Limb (tissue), 2 donors: ENCODE measurements around the gene CD28.

Source experiments
- DNase-seq, 2 donors: peaks; one replicate each; pipeline ENCODE4 v3.0.0-alpha.2; 2016; ENCODE audit errors: extremely low spot score in 2 of 2

Gene CD28

DNA sequence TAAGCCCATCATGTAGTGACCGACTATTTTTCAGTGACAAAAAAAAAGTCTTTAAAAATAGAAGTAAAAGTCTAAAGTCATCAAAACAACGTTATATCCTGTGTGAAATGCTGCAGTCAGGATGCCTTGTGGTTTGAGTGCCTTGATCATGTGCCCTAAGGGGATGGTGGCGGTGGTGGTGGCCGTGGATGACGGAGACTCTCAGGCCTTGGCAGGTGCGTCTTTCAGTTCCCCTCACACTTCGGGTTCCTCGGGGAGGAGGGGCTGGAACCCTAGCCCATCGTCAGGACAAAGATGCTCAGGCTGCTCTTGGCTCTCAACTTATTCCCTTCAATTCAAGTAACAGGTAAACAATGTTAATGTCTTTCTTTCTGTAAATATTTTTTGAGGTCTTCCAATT is at the start of gene CD28:
TSS of gene CD28 (plus strand) at position 237 of the 400 bp plus-strand sequence. CDS start at position 295, 58 bp downstream.
- no peak for DNase-seq

GRCh38 chr2:203659331-203660049 is 46.9 kb upstream of the CD28 start:
- no peak for DNase-seq

GRCh38 chr2:203660465-203660864 is 46.0 kb upstream of the CD28 start:
- DNase-seq = no peak

DNA sequence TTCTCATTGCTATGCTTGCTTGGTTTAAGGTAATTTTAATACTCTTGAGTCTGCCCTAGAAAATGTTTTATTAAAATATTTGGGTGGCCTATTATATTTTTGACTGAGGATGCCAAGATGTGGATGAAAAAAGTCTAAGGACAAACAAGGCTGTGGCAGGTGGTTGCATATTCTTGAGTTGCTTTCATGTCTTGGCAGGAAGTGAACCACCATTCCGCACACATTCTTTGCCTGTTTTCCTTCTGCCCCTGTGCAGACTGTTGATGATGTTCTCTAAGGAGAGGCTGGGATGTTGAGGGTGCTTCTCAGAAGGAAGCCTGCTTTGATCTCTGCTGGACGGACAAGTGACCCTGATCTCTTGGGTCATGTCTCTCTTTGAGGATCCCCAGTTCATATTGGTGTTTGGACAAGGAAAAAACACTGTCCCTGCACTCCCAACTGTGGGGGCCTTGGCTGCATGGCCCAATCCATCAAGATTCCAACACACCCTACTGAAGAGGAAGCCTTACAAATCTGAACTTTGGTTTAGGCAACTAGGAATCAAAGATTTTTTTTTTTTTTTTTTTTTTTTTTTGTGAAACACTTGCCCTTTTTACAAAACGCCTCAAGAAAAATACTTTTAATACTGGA is 45.0 kb upstream of the CD28 start:
- no peak for DNase-seq

DNA sequence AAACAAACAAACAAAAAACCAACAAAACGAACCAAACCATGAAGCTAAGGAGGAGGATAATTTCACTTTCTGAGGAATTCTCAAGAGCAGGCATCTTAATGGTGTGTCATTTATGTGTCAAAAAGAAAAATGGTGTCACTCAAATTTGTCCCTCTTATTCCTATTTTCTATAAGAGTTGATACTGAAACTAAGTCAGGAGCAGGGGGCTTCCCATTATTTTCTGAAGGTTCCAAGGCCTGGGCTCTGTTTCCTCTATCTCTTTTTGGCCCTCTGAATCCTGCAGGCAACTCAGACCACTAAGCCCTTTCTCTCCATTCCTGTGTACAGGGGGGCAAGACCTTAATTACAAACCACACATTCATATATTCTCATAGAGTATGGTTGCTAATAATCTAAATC is 44.0 kb upstream of the CD28 start:
- no peak for DNase-seq

DNA sequence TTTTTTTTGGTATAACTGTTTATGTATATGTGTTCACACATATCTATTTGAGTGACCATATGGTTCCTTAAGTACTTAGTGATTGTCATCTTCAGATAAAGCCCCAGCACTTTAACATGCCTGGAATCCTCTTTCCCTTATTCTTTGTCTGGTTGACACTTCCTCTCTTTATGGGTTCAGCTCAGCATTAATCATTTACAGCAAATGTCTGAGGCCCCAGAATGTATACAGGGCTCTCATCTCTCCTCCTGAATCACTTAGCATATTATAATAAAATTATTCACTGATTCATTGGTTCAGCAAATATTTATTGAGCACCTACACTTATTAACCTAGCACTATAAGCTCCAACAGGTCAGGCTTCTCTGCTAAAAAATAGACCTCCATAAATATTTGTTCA is 43.5 kb upstream of the CD28 start:
- no peak for DNase-seq

DNA sequence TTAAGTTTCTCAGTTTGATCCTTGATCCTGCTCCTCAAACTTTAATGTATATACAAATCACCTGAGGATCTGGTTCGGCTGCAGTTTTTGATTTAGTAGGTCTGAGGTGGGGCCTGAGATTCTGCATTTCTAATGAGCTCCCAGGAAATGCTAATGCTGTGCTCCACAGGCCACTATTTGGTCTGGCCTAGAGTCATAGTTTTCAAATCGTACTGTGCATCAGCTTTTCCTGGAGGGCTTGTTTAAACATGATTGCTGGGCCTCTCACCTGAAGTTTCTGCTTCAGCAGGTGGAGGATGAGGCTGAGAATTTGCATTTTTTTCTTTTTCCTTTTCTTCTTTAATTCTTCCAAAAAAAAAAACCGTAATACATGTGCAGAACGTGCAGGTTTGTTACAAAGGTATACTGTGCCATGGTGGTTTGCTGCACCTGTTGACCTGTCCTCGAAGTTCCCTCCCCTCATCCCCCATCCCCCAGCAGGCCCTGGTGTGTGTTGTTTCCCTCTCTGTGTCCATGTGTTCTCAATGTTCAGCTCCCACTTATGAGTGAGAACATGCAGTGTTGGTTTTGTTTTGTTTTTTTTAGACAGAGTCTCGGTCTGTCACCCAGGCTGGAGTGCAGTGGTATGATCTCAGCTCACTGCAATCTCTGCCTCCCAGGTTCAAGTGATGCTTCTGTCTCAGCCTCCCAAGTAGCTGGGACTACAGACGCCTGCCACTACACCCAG is 42.2 kb upstream of the CD28 start:
- no peak for DNase-seq

GRCh38 chr2:203667838-203668237 is 38.6 kb upstream of the CD28 start:
- DNase-seq = no peak

GRCh38 chr2:203669820-203670219 is 36.6 kb upstream of the CD28 start:
- no peak for DNase-seq

DNA sequence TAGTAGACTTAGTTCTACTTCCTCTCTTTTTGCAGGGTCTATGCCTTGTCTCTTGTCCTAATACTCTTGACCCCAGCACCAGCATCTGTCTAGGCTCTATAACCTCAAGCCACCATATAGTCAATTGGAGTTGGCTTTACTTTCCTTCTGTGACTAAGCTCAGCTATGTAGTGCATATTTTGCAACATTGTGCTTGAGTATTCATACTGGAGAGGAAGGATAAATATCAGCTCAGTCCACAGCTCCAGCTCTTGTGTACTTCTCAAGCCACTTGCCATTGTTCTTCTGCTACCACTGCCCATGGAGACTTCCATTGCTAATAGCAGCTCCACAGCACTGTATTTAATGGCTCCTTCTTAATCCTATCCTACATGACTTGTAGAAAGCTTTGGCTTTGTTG is 35.5 kb upstream of the CD28 start:
- DNase-seq = no peak

GRCh38 chr2:203671876-203672275 is 34.6 kb upstream of the CD28 start:
- no peak for DNase-seq

- DNase-seq = no peak
Measured at GRCh38 chr2:203672856-203673255, 33.6 kb upstream of the CD28 start.

- no peak for DNase-seq
Measured at GRCh38 chr2:203673933-203674332, 32.5 kb upstream of the CD28 start.

GRCh38 chr2:203675086-203675485 is 31.4 kb upstream of the CD28 start:
- no peak for DNase-seq

DNA sequence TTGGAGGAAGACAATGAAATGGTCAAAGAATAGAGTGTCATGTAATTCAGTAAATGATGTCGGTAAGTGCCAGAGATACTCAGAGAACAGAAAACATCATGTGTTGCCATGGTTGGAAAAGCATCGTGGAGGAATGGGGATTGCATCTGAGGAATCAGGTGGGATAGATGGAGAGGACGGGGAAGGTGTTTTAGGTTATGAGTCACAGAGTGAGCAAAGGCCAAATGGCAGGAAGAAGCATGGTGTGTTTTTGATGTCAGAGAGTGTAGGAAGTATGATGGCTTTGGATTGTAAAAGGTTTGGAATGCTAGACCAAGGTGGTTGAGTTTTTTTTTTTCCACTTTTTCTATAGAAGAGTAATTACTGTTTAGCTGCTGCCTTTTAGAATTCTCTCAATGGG is 27.5 kb upstream of the CD28 start:
- DNase-seq = no peak

DNA sequence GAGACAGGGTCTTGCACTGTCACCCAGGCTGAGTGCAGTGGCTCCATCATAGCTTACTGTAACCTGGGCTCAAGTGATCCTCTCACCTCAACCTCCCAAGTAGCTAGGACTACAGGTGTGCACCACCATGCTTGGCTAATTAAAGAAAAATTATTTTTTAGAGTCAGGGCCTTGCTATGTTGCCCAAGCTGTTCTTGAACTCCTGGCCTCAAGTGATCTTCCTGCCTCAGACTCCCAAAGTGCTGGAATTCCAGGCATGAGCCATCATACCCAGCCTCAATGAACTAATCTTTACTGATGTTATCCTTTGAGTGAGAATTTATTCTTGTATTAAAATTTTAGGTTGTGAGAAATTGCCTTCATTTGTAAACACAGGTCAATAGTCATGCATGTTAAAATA is 27.0 kb upstream of the CD28 start:
- DNase-seq = no peak

DNA sequence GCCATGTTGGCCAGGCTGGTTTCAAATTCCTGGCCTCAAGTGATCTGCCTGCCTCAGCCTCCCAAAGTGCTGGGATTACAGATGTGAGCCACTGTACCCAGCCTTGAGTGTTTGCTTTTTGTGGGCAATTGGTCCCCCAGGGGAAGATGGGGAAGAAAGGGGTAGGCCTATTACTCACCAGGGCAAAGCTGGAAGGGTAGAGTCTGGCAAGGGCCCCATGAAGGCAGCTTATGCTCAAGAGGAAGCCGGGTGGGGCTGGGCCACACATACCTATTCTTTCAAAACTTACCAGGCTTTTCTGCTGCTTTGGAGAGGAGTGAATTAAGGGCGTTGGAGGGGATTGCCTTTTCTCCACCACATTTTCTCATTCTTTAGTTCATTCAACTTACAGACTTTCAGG is 24.5 kb upstream of the CD28 start:
- DNase-seq = no peak

GRCh38 chr2:203682688-203683130 is 23.7 kb upstream of the CD28 start:
- DNase-seq = no peak

- no peak for DNase-seq
Measured at GRCh38 chr2:203683421-203683820, 23.0 kb upstream of the CD28 start.

- no peak for DNase-seq
Measured at GRCh38 chr2:203683932-203684556, 22.4 kb upstream of the CD28 start.

GRCh38 chr2:203685081-203685621 is 21.3 kb upstream of the CD28 start:
- DNase-seq = peak in 1 of 2 donors; percentile 75
